Measurements from ENCODE around the gene CD1C.

DNA sequence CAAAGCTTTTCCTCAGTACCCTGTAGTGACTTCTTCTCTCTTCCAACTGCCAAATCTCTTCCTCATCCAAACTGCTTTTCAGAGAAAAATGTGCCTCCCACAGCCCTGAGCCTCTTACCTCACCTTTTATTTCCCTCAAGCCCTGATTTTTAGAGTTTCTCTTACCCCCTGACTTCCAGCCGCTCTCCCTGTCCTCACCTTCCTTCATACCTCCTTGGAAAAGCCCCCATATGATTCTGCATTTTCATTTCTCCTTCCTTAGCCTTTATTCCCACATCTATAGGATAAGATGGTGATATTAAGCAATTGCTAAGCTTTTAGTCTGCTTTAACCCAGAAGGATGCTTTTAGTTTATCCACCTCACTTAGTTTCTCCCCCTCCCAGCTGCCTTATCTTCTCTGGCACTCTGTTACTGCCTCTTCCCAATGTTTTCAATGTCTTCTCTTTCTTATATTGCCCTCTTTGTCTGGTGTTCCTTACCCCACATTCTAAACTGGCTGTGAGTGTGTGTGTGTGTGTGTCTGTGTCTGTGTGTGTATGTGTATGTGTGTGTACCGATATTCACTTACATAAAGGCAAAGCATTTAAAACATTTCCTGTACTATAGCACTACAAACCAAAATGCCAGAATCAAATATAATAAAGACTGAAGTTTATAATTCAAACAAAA lies 41.9 kb downstream of the CD1C start, which contains the start of gene CD1B:
- TF ChIP-seq, protein P1, sequence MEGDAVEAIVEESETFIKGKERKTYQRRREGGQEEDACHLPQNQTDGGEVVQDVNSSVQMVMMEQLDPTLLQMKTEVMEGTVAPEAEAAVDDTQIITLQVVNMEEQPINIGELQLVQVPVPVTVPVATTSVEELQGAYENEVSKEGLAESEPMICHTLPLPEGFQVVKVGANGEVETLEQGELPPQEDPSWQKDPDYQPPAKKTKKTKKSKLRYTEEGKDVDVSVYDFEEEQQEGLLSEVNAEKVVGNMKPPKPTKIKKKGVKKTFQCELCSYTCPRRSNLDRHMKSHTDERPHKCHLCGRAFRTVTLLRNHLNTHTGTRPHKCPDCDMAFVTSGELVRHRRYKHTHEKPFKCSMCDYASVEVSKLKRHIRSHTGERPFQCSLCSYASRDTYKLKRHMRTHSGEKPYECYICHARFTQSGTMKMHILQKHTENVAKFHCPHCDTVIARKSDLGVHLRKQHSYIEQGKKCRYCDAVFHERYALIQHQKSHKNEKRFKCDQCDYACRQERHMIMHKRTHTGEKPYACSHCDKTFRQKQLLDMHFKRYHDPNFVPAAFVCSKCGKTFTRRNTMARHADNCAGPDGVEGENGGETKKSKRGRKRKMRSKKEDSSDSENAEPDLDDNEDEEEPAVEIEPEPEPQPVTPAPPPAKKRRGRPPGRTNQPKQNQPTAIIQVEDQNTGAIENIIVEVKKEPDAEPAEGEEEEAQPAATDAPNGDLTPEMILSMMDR (IDR thresholded peaks at IDR 0.05; ENCODE audit: extremely low read depth in 1 of 2, insufficient read depth in 1 of 2, low read depth in 1 of 2, low read length in 2 of 2), result no peak
- TF ChIP-seq POLR2A (IDR thresholded peaks at IDR 0.05; ENCODE audit: low read depth, low read length) (no peak), EZH2 (IDR thresholded peaks at IDR 0.05; ENCODE audit: borderline replicate concordance, low read depth, low read length, severe bottlenecking) (no peak), POLR2AphosphoS5 (IDR thresholded peaks at IDR 0.05; ENCODE audit: insufficient read depth, low read depth, low read length) (no peak)
